WTC11 (cell line): ENCODE measurements around the gene CACNA1H. TPM values are rescaled to one million over a fixed set of nuclear protein-coding genes. Genes with fewer than 3 reads are reported as not detected.

Source experiments
- ATAC-seq: fragments of 200-7000 bp; cut with Tn5 transposase; 2 replicates; pipeline ENCODE4 v1.10.0; 2021; ENCODE audit warnings: mild to moderate bottlenecking, moderate library complexity
- CTCF ChIA-PET: fragments of 300-600 bp; sonication (Branson Sonifier 250); formaldehyde crosslinking; loops from one replicate; lab custom pipeline; 2021; ENCODE audit warnings: antibody characterized with exemption; lab: Charles Lee
- POLR2A ChIA-PET: fragments of 350-600 bp; sonication (Branson Sonifier 250); formaldehyde crosslinking; loops from one replicate; lab custom pipeline; 2021; ENCODE audit warnings: antibody characterized with exemption; lab: Charles Lee
- DNase-seq: peaks from one replicate; pipeline ENCODE4 v3.0.0; 2021; ENCODE audit warnings: low spot score
- H3K27ac Mint-ChIP-seq: 2 replicates; pipeline ENCODE4 v1.8.0; 2021; ENCODE audit warnings: mixed read lengths
- H3K27me3 Mint-ChIP-seq: 2 replicates; pipeline ENCODE4 v1.8.0; 2021; ENCODE audit warnings: low read depth, mild to moderate bottlenecking, moderate library complexity, mixed read lengths
- H3K36me3 Mint-ChIP-seq: 2 replicates; pipeline ENCODE4 v1.8.0; 2021; ENCODE audit warnings: mixed read lengths
- H3K4me1 Mint-ChIP-seq: 2 replicates; pipeline ENCODE4 v1.8.0; 2022; ENCODE audit warnings: mixed read lengths
- H3K4me3 Mint-ChIP-seq: 2 replicates; pipeline ENCODE4 v1.8.0; 2021; ENCODE audit warnings: mild to moderate bottlenecking, moderate library complexity, mixed read lengths
- H3K9me3 Mint-ChIP-seq: 2 replicates; pipeline ENCODE4 v1.8.0; 2021; ENCODE audit warnings: mixed read lengths
- ATF6 ChIP-seq: sonication (generic); formaldehyde crosslinking; IDR thresholded peaks from 2 replicates; pipeline ENCODE4 v1.8.1; 2023; ENCODE audit warnings: mild to moderate bottlenecking, missing genetic modification reagents
- CDX4 ChIP-seq: fragments of 250-450 bp; sonication (Bioruptor Pico); IDR thresholded peaks from 2 replicates; pipeline ENCODE4 v1.9.0; 2021; ENCODE audit warnings: moderate library complexity, mild to moderate bottlenecking, inconsistent platforms, borderline replicate concordance
- CREB1 ChIP-seq: sonication (generic); formaldehyde crosslinking; IDR thresholded peaks from 2 replicates; pipeline ENCODE4 v1.8.0; 2023; ENCODE audit warnings: mild to moderate bottlenecking, missing genetic modification reagents
- CTCF ChIP-seq: fragments of 200-600 bp; IDR thresholded peaks from 2 replicates; pipeline ENCODE4 v1.8.0; 2022; ENCODE audit warnings: antibody characterized with exemption
- E2F1 ChIP-seq: sonication (generic); formaldehyde crosslinking; IDR thresholded peaks from 2 replicates; pipeline ENCODE4 v1.8.0; 2022; ENCODE audit warnings: mild to moderate bottlenecking, missing genetic modification reagents
- E2F5 ChIP-seq: sonication (generic); formaldehyde crosslinking; IDR thresholded peaks from 2 replicates; pipeline ENCODE4 v1.8.1; 2022; ENCODE audit warnings: mild to moderate bottlenecking, moderate library complexity, missing genetic modification reagents
- FOXP1 ChIP-seq: sonication (generic); formaldehyde crosslinking; IDR thresholded peaks from 2 replicates; pipeline ENCODE4 v1.8.0; 2022; ENCODE audit warnings: missing genetic modification reagents, mild to moderate bottlenecking, moderate library complexity, borderline replicate concordance
- GTF2I ChIP-seq: fragments of 250-450 bp; sonication (Bioruptor Pico); conservative IDR thresholded peaks from 2 replicates; pipeline ENCODE4 v1.4.0; 2021; ENCODE audit warnings: mild to moderate bottlenecking
- HMGXB4 ChIP-seq: sonication (generic); formaldehyde crosslinking; IDR thresholded peaks from 2 replicates; pipeline ENCODE4 v1.8.1; 2023; ENCODE audit warnings: mild to moderate bottlenecking, moderate library complexity, missing genetic modification reagents
- MAX ChIP-seq: sonication (generic); formaldehyde crosslinking; IDR thresholded peaks from 2 replicates; pipeline ENCODE4 v1.8.0; 2022; ENCODE audit warnings: mild to moderate bottlenecking, missing genetic modification reagents
- MXD4 ChIP-seq: fragments of 250-450 bp; sonication (Bioruptor Pico); IDR thresholded peaks from 2 replicates; pipeline ENCODE4 v1.8.0; 2021; ENCODE audit warnings: mild to moderate bottlenecking, moderate library complexity, borderline replicate concordance
- NFE2L1 ChIP-seq: sonication (generic); formaldehyde crosslinking; IDR thresholded peaks from 2 replicates; pipeline ENCODE4 v1.8.1; 2023; ENCODE audit warnings: missing genetic modification reagents
- STAT6 ChIP-seq: sonication (generic); formaldehyde crosslinking; conservative IDR thresholded peaks from 2 replicates; pipeline ENCODE4 v1.8.1; 2023; ENCODE audit warnings: mild to moderate bottlenecking, low read depth, missing genetic modification reagents, moderate library complexity
- TCF7 ChIP-seq: sonication (generic); formaldehyde crosslinking; IDR thresholded peaks from 2 replicates; pipeline ENCODE4 v1.8.0; 2022; ENCODE audit warnings: mild to moderate bottlenecking, low read depth, missing genetic modification reagents, moderate library complexity
- TEAD1 ChIP-seq: sonication (generic); formaldehyde crosslinking; IDR thresholded peaks from 2 replicates; pipeline ENCODE4 v1.8.0; 2022; ENCODE audit warnings: mild to moderate bottlenecking, missing genetic modification reagents
- TEAD4 ChIP-seq: sonication (generic); formaldehyde crosslinking; IDR thresholded peaks from 2 replicates; pipeline ENCODE4 v1.8.0; 2022; ENCODE audit warnings: mild to moderate bottlenecking, missing genetic modification reagents
- ZNF219 ChIP-seq: sonication (generic); formaldehyde crosslinking; IDR thresholded peaks from 2 replicates; pipeline ENCODE4 v1.8.0; 2023; ENCODE audit warnings: missing genetic modification reagents, mild to moderate bottlenecking, borderline replicate concordance
- ZNF671 ChIP-seq: fragments of 250-450 bp; sonication (Bioruptor Pico); IDR thresholded peaks from 2 replicates; pipeline ENCODE4 v1.8.0; 2021; ENCODE audit warnings: mild to moderate bottlenecking
- total RNA-seq: library from RNA; stranded (reverse); gene quantifications from 3 replicates; pipeline ENCODE4 v1.2.3, GENCODE V29; 2021

CACNA1H gene
- total RNA-seq, 1 experiment from 2014 or later = 38.0 TPM

GRCh38 chr16:1157639-1158455 is 4.9 kb downstream of the CACNA1H start:
- ChIA-PET CTCF (interaction anchor here (0.6 to 1.2 kb wide), 2 partner anchors 36 to 54 kb away, joined by 3 to 6 read pairs; no protein-coding TSS in a partner anchor), POLR2A (no interaction called here)
- H3K27me3 Mint-ChIP-seq = no peaks in the 10 kb centered on the region
- ATAC-seq (no peak), DNase-seq (no peak)
- TF ChIP-seq TEAD1 (CRISPR knock-in tag) (no peak), CDX4 (CRISPR knock-in tag) (no peak), MAX (no peak), MXD4 (CRISPR knock-in tag) (no peak), CREB1 (CRISPR knock-in tag) (no peak), ZNF671 (CRISPR knock-in tag) (no peak), ZNF219 (CRISPR knock-in tag) (no peak), E2F5 (CRISPR knock-in tag) (no peak), ATF6 (CRISPR knock-in tag) (no peak), GTF2I (no peak), FOXP1 (no peak), TCF7 (CRISPR knock-in tag) (no peak), HMGXB4 (CRISPR knock-in tag) (no peak), E2F1 (no peak), TEAD4 (CRISPR knock-in tag) (no peak), NFE2L1 (CRISPR knock-in tag) (no peak)
- peaks cover 8% of the 10 kb centered on the region; the same call in 1 of the 2 replicates for H3K4me1 Mint-ChIP-seq
- no peaks in the 10 kb centered on the region for H3K36me3 Mint-ChIP-seq
- no peaks in the 10 kb centered on the region for H3K9me3 Mint-ChIP-seq
- H3K4me3 Mint-ChIP-seq = no peak overlapping the region
- no peak overlapping the region for H3K27ac Mint-ChIP-seq

- CTCF ChIA-PET = interaction anchor here (0.6 to 1.3 kb wide), 3 partner anchors 35 to 56 kb away, joined by 3 to 6 read pairs (median 4); no protein-coding TSS in a partner anchor
- Mint-ChIP-seq H3K27ac (no peak overlapping the region), H3K4me3 (no peak overlapping the region), H3K36me3 (no peaks in the 10 kb centered on the region), H3K4me1 (peaks cover 8% of the 10 kb centered on the region; the same call in 1 of the 2 replicates), H3K9me3 (no peaks in the 10 kb centered on the region), H3K27me3 (no peaks in the 10 kb centered on the region)
- peak; percentile 32 for ATAC-seq
- DNase-seq = peak; percentile 37
- POLR2A ChIA-PET = no interaction called here
- no peak for TF ChIP-seq CTCF
- TF ChIP-seq ZNF671 (CRISPR knock-in tag) = no peak
- no peak for TF ChIP-seq STAT6 (CRISPR knock-in tag)
- no peak for TF ChIP-seq ATF6 (CRISPR knock-in tag)
Observed at GRCh38 chr16:1158456-1159324, 5.8 kb downstream of the CACNA1H start.
